GM10847 (cell line): ENCODE data around the gene ELOB.
A peak's percentile ranks its signal among the peaks of the same experiment; 100 is the strongest.

ENCODE experiments used
- POLR2A ChIP-seq: IDR thresholded peaks from 2 replicates; pipeline ENCODE4 v1.6.1; 2011; ENCODE audit not compliant: insufficient read length; ENCODE audit errors: extremely low read depth

Gene ELOB

GRCh38 chr16:2779978-2780898 is 3.2 kb upstream of the ELOB start:
- TF ChIP-seq POLR2A: no peak

GRCh38 chr16:2779151-2779920 is 2.3 kb upstream of the ELOB start:
- no peak for TF ChIP-seq POLR2A

GRCh38 chr16:2778630-2778958 is 1.5 kb upstream of the ELOB start:
- TF ChIP-seq POLR2A: no peak

GRCh38 chr16:2777903-2778629 is 986 bp upstream of the ELOB start:
- peak; percentile 8 for TF ChIP-seq POLR2A

GRCh38 chr16:2776500-2777139 is 460 bp downstream of the ELOB start:
- no peak for TF ChIP-seq POLR2A

GRCh38 chr16:2775765-2776499 is 1.1 kb downstream of the ELOB start:
- TF ChIP-seq POLR2A: no peak

GRCh38 chr16:2775131-2775716 is 1.9 kb downstream of the ELOB start:
- no peak for TF ChIP-seq POLR2A

- TF ChIP-seq POLR2A: no peak
Observed at GRCh38 chr16:2774161-2774891, 2.8 kb downstream of the ELOB start.

GRCh38 chr16:2773188-2773968 is 3.7 kb downstream of the ELOB start:
- TF ChIP-seq POLR2A: no peak

GRCh38 chr16:2771496-2772402 is 5.3 kb downstream of the ELOB start:
- no peak for TF ChIP-seq POLR2A

GRCh38 chr16:2770057-2770951 is 6.8 kb downstream of the ELOB start:
- TF ChIP-seq POLR2A: peak; percentile 14
